IPS-18c (cell line): ENCODE measurements around the gene PTPRG.

Experiments
- H3K4me3 ChIP-seq: 2 replicates; pipeline ENCODE4 v1.7.0; 2013; ENCODE audit warnings: low read depth, mild to moderate bottlenecking, low read length, moderate library complexity; ENCODE audit not compliant: insufficient read depth
- H3K9me3 ChIP-seq: one replicate; pipeline ENCODE4 v1.6.1; 2013; ENCODE audit warnings: mild to moderate bottlenecking, low read length, moderate library complexity; ENCODE audit not compliant: control insufficient read depth, insufficient read depth

Gene PTPRG

DNA sequence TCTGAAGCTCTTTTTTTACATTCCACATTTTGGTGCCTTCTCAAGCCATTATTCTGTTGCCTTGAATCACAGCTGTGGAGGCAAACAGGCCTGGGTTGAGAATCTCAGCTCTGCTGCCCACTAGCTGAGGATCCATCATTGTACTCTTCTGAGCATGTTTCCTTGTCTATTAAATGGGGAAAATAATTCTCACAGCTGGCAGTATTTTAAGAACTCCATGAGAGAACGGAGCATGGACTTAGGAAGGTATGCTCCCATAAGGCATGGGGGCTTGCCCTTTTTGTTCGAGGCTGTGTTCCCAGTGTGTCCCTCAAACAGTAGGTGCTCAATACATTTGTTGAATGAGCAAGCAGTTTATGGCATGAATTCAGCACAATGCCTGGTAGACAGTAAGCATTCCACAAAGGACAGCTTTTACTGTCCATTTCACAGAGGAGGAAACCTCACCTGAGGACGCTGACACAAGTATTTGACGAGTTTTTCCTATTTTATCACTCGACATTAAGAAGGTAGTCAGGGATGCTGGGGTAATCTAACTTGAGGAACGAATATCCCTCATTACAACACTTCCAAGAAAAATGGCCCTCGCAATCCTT, 2.1 kb upstream of the PTPRG start:
- Histone ChIP-seq H3K4me3 (peak overlapping the region; percentile 34; the same call in 1 of the 2 replicates), H3K9me3 (no peaks in the 10 kb centered on the region)

DNA sequence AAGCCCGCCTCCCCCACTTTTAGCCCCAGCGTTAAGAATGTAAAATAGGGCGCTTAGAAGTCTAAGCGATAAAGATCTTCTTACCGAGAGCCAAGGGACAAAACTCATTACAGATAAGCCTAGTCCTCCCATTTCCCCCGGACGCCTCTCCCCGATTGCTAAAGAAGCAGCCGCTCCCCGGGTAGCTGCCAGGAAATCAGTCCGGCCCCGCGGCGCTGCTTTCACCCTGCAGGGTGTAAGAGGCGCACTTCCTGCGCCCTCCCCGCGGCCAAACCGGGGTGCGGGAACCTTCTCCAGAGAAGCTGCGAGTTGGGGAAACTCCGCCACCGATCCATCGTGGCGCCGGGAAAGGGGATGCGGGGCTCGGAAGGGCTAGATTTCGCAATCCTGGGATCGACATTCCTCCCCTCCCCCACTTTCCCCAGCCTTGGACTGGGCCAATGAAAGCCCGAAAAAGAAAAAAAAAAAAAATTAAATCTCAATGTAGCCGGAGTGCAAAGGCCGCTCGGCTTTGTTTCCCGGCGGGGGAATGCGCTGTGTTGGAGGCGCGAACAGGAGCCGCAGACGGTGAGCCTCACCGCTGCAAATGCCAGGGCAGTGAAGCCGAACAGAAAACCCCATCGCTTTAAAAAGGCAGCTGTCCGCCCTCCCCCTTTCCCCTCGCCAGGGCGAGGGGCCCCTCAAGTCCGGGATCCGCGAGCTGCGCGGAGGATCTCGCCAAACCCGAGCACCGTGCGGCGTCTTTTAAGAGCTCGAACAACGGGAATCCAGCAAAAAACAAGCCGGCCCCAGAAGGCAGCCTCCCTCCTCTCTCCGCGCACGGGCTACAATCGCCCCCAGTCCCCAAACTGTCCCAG, 626 bp upstream of the PTPRG start:
- Histone ChIP-seq H3K9me3 (no peaks in the 10 kb centered on the region), H3K4me3 (peak overlapping the region; percentile 89)

DNA sequence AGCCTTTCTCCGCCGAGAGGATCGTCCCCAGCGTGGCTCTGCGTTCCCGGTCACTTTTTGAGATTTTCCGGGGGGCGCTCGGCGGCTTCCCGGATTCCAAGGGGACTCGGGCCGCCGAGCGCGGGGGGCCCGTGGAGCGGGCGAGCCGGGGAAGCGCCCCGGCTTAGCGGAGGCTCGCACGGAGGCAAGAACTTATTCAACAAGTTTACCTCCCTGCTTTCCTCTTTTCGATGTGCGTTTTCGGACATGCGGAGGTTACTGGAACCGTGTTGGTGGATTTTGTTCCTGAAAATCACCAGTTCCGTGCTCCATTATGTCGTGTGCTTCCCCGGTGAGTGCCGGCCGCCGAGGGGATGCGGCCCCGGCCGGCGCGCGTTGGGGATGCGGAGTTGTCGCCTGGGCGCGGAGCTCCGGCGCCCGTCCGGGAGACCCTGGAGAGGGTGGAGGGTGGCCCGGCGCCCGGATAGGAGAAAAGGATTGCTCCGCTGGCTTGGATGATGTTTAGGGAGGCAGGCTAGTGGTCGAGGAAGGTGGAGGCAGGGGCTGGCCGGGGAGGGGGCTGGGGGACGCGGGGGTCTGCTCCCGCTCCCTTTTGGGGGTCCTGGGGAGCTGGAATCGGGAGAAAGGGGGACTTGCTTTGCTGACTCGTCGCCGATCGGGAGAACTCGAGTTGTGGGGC, 810 bp downstream of the PTPRG start:
- Histone ChIP-seq H3K9me3 (no peaks in the 10 kb centered on the region), H3K4me3 (peak overlapping the region; percentile 89)

DNA sequence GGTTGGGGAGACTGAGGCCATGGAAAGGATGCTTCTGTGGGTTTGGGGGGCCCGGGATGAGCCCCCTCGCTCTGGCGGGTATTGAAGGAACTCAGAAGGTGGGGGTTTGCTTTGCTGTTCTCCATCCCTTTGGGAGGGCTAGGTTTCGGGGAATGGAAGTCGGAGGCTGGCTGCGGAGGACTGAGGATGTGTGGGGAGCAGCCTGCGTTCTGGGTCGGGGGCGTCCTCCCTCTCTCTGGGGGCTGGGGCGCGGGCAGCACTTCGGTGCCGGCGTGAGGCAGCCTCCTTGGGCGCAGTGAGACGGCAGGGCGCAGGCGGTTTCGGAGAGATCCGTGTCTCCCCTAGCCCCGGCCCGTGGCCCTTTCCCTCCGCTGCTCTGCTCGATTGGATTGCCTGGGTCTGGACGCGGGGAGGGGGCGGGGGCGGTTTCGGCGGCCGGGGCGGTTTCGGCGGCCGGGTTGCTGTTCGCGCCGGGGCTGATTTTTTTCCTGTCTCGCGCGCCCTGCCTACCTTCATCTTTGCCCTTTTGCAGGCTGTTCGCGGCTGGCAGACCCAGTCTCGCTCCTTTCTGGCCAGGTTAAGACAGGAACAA, 1.4 kb downstream of the PTPRG start:
- H3K9me3 ChIP-seq = no peaks in the 10 kb centered on the region
- H3K4me3 ChIP-seq = peak overlapping the region; percentile 89

DNA sequence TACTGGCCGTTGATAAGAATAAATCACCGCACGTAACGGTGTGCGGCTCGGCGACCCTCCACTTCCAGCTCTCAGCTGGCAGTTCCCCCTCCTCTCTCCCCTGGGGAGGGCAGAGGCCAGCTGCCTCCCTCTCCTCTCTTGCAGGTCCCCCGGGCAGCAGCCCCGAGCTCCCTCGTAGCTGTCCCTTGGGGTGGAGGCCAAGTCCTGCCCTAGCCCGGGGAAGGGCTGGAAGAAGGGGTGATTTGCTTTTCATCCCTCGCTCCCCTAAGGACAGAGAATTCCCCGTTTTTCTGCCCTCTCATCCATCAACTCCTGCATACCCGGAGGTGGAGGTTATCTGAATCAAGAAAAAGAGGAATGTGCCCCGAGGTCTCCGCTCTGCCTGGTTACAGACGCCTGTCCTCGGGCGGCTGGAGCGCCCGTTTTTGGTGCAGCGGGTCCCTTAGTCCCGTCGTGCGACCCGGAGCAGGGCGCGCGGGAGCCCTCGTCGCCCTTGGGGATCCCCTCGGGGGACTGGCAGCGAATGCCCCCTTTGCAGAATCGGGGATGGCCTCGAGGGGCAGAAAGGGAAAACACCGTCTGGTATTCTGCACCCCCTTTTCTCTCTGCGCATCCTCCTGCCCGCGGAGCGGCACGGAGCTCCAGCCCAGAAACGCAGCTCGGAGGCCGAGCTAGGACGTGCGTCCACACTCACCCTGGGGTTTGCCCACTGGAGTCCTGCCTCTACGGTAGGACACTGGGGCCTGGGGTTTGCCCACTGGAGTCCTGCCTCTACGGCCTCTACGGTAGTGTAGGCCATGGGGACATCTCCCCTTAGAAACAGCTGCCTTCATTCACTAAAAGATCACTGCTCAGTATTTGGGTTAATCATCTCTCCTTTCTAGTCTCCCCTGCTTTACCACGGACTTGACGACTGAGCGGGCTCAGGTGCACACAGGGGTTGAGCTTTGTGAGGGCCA, 2.2 kb downstream of the PTPRG start:
- H3K4me3 ChIP-seq = peak overlapping the region; percentile 89
- no peaks in the 10 kb centered on the region for H3K9me3 ChIP-seq

DNA sequence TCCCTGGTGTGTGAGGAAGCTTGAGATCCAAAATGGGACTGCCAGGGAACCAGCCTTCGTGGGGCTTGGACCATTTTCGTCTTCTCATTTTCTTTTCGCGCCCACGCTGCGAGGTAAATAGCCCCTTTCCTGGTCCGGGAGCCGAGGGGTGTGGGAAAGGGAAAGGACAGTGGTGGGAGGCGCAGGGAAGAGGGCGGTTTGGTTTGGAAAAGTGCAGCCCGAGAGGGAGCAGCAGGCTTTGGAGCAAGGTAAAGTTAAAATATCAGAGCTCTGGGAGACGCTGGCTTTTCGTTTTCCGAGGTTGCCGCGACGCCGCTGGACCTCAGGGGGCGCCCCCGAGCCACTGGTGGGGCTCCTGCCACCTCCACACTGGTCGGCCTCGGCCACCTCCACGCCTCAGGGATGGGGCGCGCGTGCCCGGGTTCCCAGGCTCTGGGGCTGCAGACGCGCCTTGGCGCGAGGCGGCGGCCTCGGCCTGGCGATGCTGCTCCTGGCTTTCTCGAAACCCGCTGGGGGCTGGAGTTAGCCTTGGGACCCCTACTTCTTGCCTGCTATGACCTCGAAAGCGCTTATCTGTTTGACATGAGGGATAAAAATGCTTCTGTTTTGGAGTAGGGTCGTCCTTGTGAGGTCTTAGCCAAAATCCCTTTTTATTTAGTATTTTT, 3.2 kb downstream of the PTPRG start:
- H3K4me3 ChIP-seq = peak overlapping the region; percentile 89
- no peaks in the 10 kb centered on the region for H3K9me3 ChIP-seq

DNA sequence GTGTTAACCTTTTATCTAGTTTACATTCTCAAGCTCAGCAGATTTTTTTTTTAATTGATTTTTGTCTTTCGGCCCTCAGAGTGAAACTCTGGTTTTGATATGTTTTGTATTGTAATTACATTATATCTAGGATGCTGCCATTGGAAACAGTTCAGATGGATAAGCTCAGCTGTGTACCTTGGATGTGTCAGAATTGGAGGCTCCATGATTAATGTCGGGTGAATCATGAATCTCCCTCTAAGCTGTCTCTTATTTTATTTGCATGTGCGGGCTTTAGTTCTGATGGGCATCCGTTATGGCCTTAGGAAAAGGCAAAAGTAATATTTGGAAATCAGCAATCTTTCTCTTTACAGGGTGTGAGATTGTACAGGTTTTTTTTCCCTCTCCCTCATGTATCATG, 4.2 kb downstream of the PTPRG start:
- H3K9me3 ChIP-seq = no peaks in the 10 kb centered on the region
- H3K4me3 ChIP-seq = no peak overlapping the region

DNA sequence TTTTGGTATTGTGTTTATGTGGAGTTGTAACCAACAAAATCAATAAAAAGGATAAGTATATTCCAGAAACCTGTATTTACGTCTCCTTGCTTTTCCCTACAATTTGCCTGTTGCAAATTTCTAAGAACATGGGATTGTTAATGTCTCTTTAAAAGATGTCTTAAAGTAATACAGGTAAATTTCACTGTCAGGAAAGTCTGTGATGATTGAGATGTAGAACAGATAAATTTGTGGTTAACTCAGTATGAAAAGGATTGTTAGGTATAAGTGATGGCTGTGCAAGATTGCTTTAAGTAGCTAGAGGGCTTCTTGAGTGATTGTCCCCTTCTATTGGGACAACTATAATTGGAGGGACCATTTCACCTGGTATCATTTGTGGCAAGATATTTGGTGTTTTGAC, 6.8 kb downstream of the PTPRG start:
- Histone ChIP-seq H3K4me3 (no peak overlapping the region), H3K9me3 (no peaks in the 10 kb centered on the region)

DNA sequence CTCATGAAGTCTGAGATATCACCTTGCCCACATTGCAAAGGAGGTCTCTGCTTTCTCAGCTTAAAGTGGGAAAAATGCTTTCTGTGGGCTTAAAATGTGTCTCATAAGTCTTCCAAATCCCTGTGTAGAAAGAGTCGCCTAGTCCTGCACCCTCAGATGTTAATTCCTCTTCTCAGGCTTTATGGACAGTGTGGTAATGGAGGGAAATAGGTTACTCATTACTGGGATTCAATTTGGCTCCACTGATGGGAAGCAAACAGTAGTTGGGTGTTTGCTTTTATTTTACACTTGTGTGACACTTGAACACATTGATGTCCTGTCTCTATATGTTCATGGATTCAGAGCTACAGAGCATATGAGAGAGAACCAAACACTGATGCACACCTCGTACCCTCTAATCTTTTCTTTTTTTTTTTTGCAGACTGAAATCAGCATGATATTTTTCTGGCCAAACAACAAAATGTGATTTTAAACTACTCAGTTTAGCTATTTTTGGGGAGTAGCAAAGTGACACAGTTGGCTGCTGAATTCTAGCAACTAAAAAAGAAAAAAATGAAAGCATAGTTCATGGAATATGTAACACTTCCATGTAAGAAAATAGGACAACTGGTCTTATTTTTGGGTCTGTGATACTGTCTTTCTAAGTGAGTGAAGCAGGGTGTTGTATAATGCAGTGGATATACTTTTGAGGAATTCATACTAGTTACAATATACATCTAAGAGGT, 8.6 kb downstream of the PTPRG start:
- H3K9me3 ChIP-seq = no peaks in the 10 kb centered on the region
- H3K4me3 ChIP-seq = no peak overlapping the region

DNA sequence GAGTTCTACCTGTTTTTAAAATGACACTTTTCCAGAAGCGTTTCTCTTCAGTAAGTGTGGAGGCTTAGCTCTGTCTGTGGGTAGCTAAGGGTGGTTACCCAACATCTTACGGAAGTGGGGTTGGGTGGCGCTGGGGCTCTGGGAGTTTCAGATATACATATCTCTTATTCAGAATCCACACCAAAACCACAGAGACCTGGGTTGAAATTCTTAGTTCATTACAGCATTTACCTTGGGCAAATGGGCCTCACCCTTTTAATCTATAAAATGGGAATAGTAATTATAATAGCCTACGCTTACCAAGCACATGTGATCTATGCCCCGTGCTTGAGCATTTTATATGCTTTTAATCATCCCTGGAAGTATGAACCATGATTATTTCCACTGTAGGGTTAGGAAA, 9.4 kb downstream of the PTPRG start:
- no peak overlapping the region for H3K4me3 ChIP-seq
- H3K9me3 ChIP-seq = no peaks in the 10 kb centered on the region

DNA sequence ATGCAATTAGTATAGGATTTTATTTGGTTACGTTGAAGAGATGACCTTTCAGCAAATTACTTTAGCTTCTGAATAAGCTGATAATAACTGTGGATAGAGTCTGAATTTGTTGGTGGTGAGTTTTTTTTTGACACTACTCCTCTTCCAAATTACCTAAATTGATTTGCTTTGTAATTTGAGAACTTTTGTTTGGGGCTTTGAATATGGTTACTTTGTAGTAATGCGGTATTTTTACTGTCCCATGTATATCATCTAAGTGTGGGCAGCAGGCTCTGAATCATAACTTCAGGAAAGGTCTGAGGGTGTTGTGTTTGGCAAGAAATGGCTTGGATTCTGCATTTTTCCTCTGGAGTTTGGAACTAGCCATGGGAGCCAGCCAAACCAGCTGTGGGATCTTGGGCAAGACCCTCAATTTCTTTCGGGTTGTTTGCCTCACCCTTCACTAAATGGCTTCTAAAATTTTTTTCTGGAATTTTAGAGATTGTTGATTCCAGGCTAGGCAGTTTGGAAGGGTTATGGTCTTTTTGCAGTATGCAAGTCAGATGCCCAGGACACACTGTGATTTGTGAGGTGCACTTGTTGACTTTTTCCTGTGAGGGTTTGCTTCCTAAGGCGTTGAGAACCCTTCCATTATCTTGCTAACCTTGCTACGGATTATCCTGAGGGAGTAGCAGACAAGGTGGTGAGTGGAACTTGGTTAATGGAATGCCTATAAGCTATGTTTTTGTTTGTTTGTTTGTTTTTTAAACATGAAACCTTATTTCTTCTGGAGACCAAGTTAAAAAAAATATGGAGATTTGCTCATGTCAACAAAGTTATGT, 10.4 kb downstream of the PTPRG start:
- Histone ChIP-seq H3K4me3 (no peak overlapping the region), H3K9me3 (no peaks in the 10 kb centered on the region)

DNA sequence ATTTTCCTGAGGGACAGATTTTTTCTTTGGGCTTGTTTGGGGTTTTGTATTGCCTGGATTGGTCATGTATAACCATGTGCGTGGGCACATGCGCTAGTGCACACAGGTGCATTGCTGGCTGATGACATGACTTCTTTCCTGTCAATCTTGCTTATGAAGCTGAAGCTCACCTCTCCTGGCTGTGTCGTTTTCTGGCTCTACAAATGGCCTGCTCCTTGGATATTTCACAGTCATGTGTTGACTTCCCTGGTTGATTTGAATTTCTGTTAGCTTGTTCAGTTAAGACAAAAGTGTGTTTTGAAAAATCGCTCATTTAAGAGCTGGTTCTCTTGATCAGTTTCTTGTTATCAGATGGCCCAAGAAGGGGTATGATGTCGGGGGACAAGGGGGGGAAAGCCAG, 11.5 kb downstream of the PTPRG start:
- Histone ChIP-seq H3K9me3 (no peaks in the 10 kb centered on the region), H3K4me3 (no peak overlapping the region)

DNA sequence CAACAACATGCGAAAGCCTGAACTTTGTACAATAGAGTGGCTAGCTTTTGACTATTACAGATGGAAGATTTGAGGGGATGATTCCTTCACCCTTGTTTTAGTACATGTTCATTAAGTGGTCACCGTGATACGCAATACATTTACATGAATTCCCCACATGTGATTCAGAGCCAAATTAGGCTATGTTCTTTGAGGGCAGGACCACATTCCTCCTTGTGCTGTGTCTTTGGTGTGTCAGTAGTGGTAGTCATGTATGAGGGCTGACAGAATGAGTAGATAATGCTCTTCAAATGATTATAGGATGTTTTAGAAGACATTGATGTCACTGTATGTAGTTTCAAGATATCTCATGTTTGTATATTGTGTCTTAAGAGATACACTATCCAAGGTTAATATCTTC, 12.1 kb downstream of the PTPRG start:
- no peak overlapping the region for H3K4me3 ChIP-seq
- H3K9me3 ChIP-seq = no peaks in the 10 kb centered on the region

DNA sequence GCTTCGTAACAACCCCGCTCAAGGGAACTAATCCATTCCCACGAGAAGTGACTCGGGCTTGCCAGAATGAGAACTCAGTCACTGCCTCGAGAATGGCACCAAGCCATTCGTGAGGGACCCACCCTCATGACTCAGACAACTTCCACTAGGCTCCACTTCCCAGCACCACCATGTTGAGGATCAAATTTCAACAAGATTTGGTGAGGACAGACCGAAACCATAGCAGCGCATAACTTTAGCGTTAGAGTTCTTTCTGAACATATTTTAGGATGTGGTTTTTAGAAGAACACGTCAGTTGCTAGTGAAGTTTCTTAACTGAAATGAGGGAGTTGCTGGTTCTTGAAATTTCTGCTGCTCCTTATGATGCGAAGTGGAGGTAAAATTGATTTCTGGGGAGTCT, 13.5 kb downstream of the PTPRG start:
- Histone ChIP-seq H3K9me3 (no peaks in the 10 kb centered on the region), H3K4me3 (no peak overlapping the region)

DNA sequence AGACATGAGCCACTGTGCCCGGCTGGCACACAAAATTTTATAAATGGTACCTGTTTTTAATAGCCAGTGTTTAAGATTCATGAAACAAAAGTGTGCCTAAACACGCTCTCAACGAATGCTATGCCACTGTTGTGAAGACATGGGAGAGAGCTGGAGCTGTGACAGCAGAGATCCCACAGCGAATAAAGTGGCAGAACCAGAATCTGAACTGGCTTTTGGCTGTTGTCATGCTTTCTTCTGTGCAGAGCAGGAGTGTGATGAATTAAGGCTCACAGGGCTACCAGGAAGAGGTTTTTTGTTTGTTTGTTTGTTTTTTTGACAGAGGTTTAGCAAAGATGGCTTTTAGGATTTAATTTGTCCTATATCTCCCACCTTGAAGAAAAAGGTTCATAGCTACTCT, 14.5 kb downstream of the PTPRG start:
- Histone ChIP-seq H3K4me3 (no peak overlapping the region), H3K9me3 (no peaks in the 10 kb centered on the region)
